ENCODE measurements around the gene IFT88.

The IFT88 gene

DNA sequence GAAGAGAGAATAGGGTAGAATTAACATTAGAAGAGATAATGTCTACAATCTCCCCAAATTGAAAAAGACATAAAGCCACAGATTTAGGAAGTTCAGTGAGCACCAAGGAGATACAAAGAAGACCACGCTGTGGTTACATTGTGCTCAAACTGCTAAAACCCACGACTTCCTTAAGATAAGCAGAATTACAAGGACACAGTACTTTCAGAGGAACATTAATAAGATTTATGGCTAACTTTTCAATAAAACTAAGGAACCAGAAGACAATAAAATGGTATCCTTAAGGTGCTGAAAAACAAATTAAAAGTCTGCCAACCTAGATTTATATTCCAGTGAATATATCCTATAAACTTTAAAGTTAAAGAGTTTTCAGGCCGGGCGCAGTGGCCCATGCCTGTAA, 129.1 kb downstream of the IFT88 start:
- no peak for DNase-seq

- DNase-seq, result no peak
Measured at GRCh38 chr13:20699715-20700114, 132.8 kb downstream of the IFT88 start.

DNA sequence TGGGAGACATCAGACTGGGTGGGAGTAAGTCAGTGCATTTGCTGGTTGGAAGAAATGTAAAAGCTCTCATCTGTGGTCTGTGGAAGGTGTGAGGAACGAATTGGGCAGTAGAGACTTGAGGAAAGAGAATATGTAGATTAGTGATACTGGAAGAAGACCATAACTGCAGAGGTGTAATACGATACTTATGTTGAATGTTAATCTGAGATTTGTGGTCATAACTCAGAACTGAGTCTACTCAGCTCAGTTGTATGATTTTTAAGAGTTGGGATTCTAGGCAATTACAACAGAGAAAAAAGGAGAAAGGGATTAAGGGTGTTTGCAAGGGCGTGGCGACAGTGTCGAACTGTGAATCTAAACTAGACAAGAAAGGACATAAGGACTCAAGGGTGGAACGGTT, 133.3 kb downstream of the IFT88 start:
- DNase-seq, result no peak

DNA sequence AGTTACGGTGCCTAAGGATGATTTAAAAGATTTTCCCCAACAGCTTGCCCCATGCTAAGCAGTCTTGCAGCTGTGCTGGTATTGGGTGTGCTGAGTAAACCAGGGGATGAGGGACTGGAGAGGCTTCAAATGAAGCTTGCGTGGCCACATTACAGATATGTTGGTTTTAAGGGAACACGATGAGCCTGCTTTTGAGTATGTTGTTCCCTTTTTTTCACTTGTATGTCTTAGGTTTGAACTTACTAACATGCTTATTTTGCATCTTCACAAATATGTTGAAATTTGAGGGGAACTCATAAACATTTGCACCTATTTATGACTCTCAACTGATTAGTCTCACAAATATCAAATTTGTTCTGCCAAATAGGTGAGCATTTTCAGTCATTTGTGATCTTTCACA, 134.5 kb downstream of the IFT88 start:
- no peak for DNase-seq

GRCh38 chr13:20702530-20702914, 135.6 kb downstream of the IFT88 start:
- DNase-seq, result no peak

GRCh38 chr13:20702915-20703779, 136.2 kb downstream of the IFT88 start, which contains the start of gene IL17D:
IL17D (plus strand) TSS chr13:20703699; CDS start chr13:20704002, 303 bp downstream.
- DNase-seq, result peak; percentile 22 to 23

GRCh38 chr13:20703780-20704458, 137.0 kb downstream of the IFT88 start:
- peak; percentile 88 to 90 for DNase-seq

DNA sequence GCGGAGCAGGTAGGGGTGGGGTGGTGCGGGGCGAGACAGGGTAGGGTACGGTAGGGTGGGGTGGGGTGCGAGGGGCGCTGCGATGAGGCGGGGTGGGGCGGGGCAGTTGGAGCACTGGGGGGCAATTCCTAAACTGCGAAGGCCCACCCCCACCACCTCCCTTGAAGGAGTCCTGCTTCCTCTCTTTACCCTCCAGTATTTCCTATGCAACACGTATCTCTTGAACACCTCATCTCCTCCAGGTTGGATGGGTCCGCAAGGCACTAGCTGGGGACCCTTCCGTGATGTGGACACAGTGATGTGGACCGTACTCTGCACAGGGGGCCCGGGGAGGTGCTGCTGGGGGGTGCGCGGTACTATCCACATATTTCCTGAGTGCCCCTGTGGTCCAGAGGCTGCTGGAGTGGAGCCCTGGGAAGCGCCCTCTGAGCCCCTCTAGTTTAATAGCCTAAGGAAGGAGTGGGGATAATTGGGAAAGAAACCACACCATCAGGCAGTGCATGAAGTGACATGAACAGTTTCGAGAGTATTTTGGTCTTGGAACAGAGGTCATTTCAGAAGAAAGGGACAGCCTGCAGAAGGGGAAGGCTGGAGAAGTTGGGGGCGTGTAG, 137.6 kb downstream of the IFT88 start:
- DNase-seq, result no peak

GRCh38 chr13:20706661-20707060, 139.7 kb downstream of the IFT88 start:
- DNase-seq, result no peak

DNA sequence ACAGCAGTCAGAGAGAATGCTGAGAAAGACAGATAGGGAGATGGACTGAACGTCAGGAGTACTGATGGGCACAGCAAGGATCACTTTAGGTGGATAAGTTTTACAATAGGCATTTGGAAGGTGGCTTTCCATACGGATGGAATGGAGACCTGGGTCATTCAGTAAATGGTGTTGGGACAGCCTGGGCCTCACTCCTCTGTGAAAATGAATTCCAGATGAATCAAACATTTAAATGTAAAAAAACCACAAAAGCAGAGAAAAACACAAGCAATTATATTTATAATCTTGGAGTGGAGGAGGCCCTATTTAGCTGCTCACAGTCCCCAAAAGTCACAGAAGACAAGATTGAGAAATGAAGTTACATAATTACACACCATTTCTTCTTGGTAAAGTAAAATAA, 141.3 kb downstream of the IFT88 start:
- DNase-seq, result no peak

- no peak for DNase-seq
Measured at GRCh38 chr13:20709369-20709768, 142.4 kb downstream of the IFT88 start.

DNA sequence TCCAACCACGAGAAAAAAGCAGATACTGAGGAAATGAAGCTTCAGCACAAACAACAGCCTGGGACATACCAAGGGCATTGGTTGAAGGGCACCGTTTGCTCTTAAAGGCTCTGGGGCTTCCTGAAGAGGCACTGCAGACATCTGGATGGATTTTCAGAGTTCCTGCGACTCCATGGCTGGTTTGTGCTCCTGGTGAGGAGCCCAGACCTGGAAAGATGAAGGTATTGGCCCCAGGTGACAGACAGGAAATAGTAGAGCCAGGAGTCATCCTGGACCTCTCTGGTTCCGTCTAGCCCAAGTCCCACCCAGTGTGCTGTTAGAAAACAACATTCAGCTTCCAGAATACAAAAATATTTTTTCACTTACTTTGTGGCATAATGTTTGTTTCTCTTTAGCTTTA, 142.8 kb downstream of the IFT88 start:
- DNase-seq, result no peak

DNA sequence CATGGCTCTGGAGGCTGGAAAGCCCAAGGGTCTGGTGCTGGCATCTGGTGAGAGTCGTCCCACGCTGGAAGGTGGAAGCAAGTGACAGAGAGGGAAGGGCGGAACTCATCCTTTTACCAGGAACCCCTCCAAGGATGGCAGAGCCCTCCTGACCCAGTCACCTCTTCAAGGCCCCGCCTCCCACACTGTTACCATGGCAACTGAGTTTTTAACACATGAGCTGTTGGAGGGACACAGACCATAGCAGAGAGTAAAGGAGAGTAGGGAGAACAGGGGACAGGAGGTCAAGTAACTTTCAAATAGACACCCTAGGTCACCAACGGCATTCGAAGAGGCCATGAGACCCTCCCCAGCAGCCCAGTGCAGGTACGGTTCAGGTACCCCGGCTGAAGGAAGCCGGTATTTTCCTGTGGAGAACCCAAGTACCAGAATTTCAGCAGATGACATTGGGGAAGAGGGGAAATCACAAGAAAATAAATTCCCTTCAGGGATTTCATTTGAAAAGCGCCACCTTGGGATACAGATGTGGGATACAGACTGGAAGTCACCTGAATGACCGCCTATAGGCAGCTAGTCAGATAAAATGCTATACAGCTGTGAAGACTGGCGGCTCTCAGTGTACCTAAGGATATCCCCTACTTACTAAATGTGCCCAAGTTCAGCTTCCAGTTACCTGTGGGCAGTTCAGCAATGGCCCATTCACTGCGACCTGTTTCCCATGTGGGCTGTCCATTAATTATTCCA, 144.5 kb downstream of the IFT88 start:
- no peak for DNase-seq

- no peak for DNase-seq
Measured at GRCh38 chr13:20713014-20713376, 146.0 kb downstream of the IFT88 start.

- DNase-seq, result no peak
Measured at GRCh38 chr13:20713751-20714150, 146.8 kb downstream of the IFT88 start.

GRCh38 chr13:20714161-20714560, 147.2 kb downstream of the IFT88 start:
- DNase-seq, result no peak

- DNase-seq, result no peak
Measured at GRCh38 chr13:20714563-20715329, 147.8 kb downstream of the IFT88 start.

- no peak for DNase-seq
Measured at GRCh38 chr13:20715330-20715712, 148.4 kb downstream of the IFT88 start.

DNA sequence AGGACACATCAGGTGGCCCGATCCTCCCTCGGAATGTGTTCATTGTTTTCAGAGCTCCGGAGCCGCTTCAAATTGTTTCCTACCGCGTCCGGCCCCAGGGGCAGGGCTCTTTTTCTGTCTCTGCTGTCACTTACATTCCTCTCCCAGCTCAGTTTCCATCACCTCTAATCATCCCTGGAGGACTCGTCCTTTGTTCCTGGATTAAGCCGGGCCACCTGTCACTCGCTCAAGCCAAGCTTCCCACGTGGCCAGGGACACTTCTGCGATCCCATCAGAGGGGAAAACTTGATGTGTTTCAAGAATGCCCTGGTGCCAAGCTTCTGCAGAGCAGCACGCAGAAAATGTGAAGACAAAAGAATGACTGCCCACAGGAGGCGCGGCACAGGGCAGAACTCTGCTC, 150.0 kb downstream of the IFT88 start:
- DNase-seq, result no peak

DNA sequence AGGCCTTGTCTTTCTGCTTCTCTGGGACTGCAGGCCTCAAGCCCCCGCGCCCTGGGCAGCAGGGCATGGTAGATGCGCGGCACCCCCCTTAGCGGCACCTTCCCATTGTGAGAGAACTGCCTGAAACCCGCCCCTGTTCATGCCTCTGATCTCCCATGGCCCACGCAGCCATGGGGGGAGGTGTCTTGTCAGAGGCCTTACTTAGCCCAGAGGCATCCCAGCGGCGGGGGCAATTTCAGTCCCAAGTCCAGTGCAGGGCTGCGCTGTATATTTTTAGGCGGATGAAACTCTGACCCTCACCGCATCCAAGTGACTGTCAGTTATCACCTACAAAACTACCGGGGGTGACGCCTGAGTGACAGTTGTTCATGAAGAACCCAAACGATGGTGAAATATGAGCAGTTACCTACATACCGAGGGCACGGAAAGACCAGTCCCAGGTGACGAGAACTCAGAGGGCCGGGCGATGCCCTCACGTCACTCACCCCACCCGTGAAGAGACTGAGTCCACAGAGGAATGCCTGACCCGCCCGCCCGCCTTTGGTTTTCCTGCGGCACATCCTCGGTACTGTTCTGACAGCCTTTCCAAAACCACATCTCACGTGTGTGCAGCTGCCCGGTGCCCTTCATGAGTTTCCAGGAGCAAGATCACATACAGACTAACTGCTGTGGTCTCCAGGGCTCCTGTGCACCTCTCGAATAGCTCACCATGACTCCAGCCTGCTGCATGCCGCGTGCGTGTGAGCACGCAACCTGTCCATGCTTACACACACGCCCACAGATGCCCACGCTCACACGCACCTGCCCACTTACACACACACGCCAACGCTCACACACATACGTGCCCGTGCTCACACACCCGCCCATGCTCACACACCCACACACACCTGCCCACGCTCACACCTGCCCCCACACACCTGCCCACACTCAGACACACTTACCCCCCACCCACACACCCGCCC, 150.9 kb downstream of the IFT88 start:
- no peak for DNase-seq

GRCh38 chr13:20718958-20719566, 152.1 kb downstream of the IFT88 start:
- no peak for DNase-seq
